Choroid plexus epithelial cell (primary cell): ENCODE results near the gene TNXB.
A peak's percentile ranks its signal among the peaks of the same experiment; 100 is the strongest.

Source experiments
- DNase-seq: peaks from one replicate; pipeline ENCODE4 v3.0.0-alpha.2; 2010; ENCODE audit warnings: low read depth
- H3K4me3 ChIP-seq: 2 replicates; pipeline ENCODE4 v1.5.1; 2011; ENCODE audit warnings: low read depth, mild to moderate bottlenecking, control low read depth, low read length, moderate library complexity
- CTCF ChIP-seq: conservative IDR thresholded peaks from 2 replicates; pipeline ENCODE4 v1.5.1; 2011; ENCODE audit warnings: low read depth, mild to moderate bottlenecking, control low read depth, inconsistent platforms, low read length, moderate library complexity

TNXB gene

GRCh38 chr6:32087574-32088486, 21.3 kb downstream of the TNXB start:
- TF ChIP-seq CTCF = peak; percentile 67
- H3K4me3 ChIP-seq = no peak overlapping the region
- peak; percentile 85 for DNase-seq

- no peak for TF ChIP-seq CTCF
- H3K4me3 ChIP-seq = no peak overlapping the region
These were observed 22.2 kb downstream of the TNXB start for GRCh38 chr6:32086661-32087573.

GRCh38 chr6:32085759-32086459, 23.2 kb downstream of the TNXB start:
- DNase-seq = no peak
- peak; percentile 8 for TF ChIP-seq CTCF
- no peak overlapping the region for H3K4me3 ChIP-seq

More at GRCh38 chr6:32086661-32087573, 22.2 kb downstream of the TNXB start:
- DNase-seq = peak; percentile 61

GRCh38 chr6:32084780-32085179, 24.4 kb downstream of the TNXB start:
- no peak for TF ChIP-seq CTCF
- H3K4me3 ChIP-seq = no peak overlapping the region
- no peak for DNase-seq

- no peak for DNase-seq
- TF ChIP-seq CTCF = no peak
- no peak overlapping the region for H3K4me3 ChIP-seq
These were observed 25.0 kb downstream of the TNXB start for GRCh38 chr6:32083812-32084768.

- peak; percentile 77 for DNase-seq
- H3K4me3 ChIP-seq = no peak overlapping the region
- no peak for TF ChIP-seq CTCF
These were observed 26.2 kb downstream of the TNXB start for GRCh38 chr6:32082935-32083334.
